IMR-90 (cell line): ENCODE measurements around the gene SELENOM.

Source experiments
- CEBPB ChIP-seq: IDR thresholded peaks from 2 replicates; pipeline ENCODE4 v1.6.1; 2012; ENCODE audit warnings: low read depth, low read length, improper control_type of control experiment
- ELK1 ChIP-seq: fragments of 150-350 bp; IDR thresholded peaks from 2 replicates; pipeline ENCODE4 v1.6.1; 2016; ENCODE audit warnings: low read depth, mild to moderate bottlenecking, low read length, moderate library complexity, borderline replicate concordance
- MAFK ChIP-seq: IDR thresholded peaks from 2 replicates; pipeline ENCODE4 v1.6.1; 2012; ENCODE audit warnings: low read depth, low read length, improper control_type of control experiment
- MAZ ChIP-seq: IDR thresholded peaks from 2 replicates; pipeline ENCODE4 v1.6.1; 2012; ENCODE audit warnings: low read depth, mild to moderate bottlenecking, low read length, improper control_type of control experiment, moderate library complexity, borderline replicate concordance
- POLR2A ChIP-seq: IDR thresholded peaks from 2 replicates; pipeline ENCODE4 v1.6.1; 2012; ENCODE audit warnings: mild to moderate bottlenecking, low read depth, low read length
- RCOR1 ChIP-seq: IDR thresholded peaks from 2 replicates; pipeline ENCODE4 v1.6.1; 2012; ENCODE audit warnings: mild to moderate bottlenecking, low read length, improper control_type of control experiment; ENCODE audit not compliant: insufficient replicate concordance
- TF ChIP-seq, protein P1 (sequence below): conservative IDR thresholded peaks from 2 replicates; pipeline ENCODE4 v1.5.1; 2012; ENCODE audit warnings: mild to moderate bottlenecking, low read depth, low read length, improper control_type of control experiment

GRCh38 chr22:31136155-31136554 is 28.8 kb upstream of the SELENOM start:
- TF ChIP-seq, protein P1, sequence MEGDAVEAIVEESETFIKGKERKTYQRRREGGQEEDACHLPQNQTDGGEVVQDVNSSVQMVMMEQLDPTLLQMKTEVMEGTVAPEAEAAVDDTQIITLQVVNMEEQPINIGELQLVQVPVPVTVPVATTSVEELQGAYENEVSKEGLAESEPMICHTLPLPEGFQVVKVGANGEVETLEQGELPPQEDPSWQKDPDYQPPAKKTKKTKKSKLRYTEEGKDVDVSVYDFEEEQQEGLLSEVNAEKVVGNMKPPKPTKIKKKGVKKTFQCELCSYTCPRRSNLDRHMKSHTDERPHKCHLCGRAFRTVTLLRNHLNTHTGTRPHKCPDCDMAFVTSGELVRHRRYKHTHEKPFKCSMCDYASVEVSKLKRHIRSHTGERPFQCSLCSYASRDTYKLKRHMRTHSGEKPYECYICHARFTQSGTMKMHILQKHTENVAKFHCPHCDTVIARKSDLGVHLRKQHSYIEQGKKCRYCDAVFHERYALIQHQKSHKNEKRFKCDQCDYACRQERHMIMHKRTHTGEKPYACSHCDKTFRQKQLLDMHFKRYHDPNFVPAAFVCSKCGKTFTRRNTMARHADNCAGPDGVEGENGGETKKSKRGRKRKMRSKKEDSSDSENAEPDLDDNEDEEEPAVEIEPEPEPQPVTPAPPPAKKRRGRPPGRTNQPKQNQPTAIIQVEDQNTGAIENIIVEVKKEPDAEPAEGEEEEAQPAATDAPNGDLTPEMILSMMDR, result no peak
- TF ChIP-seq MAFK (no peak), MAZ (no peak), ELK1 (no peak), POLR2A (no peak), CEBPB (no peak), RCOR1 (no peak)
